ENCODE data around the gene MAGOH. TPM values are rescaled to one million over a fixed set of nuclear protein-coding genes. Genes with fewer than 3 reads are reported as not detected.

The MAGOH gene
- total and polyA plus RNA-seq, 2 of the 13 experiments (the other 11 are each of a cell fraction or from before 2014, with no cell fraction given) = 24.1 to 87.0 TPM

DNA sequence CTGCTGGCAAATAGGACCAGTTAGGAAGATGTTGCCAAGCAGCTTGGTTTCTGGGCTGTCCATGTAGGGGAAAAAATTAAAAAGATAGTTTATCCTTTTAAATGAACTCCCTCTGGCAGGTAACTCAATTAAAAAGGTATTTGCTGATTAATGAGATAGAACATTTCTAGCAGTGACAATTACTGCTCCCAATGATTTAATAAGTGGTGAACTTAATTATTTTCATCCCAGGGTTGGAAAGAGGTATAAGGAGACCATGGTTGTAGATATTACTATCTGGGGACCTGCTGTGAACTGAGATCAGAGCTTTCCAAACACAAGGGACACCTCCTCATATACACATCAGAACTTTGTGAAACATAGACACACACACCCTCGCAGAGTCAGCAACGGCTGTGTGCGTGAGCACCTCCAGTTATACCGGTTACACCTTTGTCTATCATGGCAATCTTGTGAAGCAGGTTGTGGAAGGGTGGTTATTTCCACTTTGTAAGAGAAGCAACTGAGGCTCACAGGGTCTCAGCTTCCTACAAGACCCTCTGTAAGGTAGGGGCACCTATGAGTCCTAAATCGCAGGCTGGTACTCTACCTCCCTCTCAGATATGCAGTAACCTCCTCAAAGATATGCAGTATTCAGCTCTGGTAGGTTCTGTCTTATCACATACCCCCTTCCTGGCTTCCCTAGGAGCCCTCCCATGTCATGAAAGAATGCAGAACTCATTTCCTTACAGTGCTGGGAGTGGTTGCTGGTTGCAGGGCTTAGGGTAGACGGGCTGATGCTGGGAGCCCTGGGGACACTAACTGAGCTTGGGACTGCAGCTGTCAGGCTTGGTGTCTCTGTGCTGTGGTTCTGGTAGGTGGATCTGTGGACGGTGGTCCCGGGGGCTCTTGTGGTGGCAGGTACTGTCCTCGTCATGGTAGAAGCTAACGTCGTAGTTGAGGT is 18.5 kb upstream of the MAGOH start:
- Histone ChIP-seq H3K4me3 (replicated peaks in 1 of 3; ENCODE audit: insufficient read depth in 1 of 3, low read depth in 2 of 3, low read length in 3 of 3) (no peak overlapping the region), H3K36me3 (replicated peaks in 1 of 2; ENCODE audit: control insufficient read depth in 1 of 2, insufficient read depth in 2 of 2, low read length in 2 of 2) (peaks cover 14 to 65% of the 10 kb centered on the region in 2 experiments), H3K27me3 (ENCODE audit: control insufficient read depth in 1 of 2, insufficient read depth in 2 of 2, low read length in 2 of 2) (no peaks in the 10 kb centered on the region), H3K9me3 (ENCODE audit: low read length) (no peaks in the 10 kb centered on the region), H3K27ac (ENCODE audit: extremely low read length, insufficient read depth, low read length) (no peak overlapping the region), H3K4me2 (ENCODE audit: low read depth, low read length) (no peak overlapping the region), H3K4me1 (ENCODE audit: insufficient read depth, low read length) (no peaks in the 10 kb centered on the region), H3K79me2 (ENCODE audit: insufficient read depth, low read length) (no peaks in the 10 kb centered on the region), H4K20me1 (ENCODE audit: insufficient read depth, low read length) (no peaks in the 10 kb centered on the region), H3K9ac (ENCODE audit: insufficient read depth, low read depth, low read length) (no peak overlapping the region), H2AFZ (ENCODE audit: low read length) (no peak overlapping the region)
- intact Hi-C loops (cut with micrococcal nuclease; ENCODE audit: unreplicated experiment) = no loop called here
- DNase-seq (ENCODE audit: low spot score) = no peak
- no peak for FAIRE-seq
- ChIA-PET CTCF (ENCODE audit: low intra/inter-chr PET ratio, low total read pairs) (no interaction called here), POLR2A (no interaction called here)
- 98% methylated on average over 10 of the region's 11 CpGs for WGBS (ENCODE audit: low lambda C conversion rate)
- no TSS peak for BruUV-seq (replicated peaks)
- in situ Hi-C loops (cut with HindIII; ENCODE audit: extremely low pct_ligation_motif_present, low pct_unique_long_range_greater_than_20kb) = no loop called here
- ATAC-seq = no peak
- TF ChIP-seq ZNF446 (CRISPR knock-in tag; IDR thresholded peaks at IDR 0.05) = no peak
- TF ChIP-seq, protein P1, sequence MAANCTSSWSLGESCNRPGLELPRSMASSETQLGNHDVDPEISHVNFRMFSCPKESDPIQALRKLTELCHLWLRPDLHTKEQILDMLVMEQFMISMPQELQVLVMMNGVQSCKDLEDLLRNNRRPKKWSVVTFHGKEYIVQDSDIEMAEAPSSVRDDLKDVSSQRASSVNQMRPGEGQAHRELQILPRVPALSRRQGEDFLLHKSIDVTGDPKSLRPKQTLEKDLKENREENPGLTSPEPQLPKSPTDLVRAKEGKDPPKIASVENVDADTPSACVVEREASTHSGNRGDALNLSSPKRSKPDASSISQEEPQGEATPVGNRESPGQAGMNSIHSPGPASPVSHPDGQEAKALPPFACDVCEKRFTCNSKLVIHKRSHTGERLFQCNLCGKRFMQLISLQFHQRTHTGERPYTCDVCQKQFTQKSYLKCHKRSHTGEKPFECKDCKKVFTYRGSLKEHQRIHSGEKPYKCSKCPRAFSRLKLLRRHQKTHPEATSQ (CRISPR knock-in tag; IDR thresholded peaks at IDR 0.05; ENCODE audit: borderline replicate concordance) = no peak
- no peak for TF ChIP-seq ZNF207 (IDR thresholded peaks at IDR 0.05; ENCODE audit: borderline replicate concordance)
- no peak for TF ChIP-seq ZNF792 (CRISPR knock-in tag; IDR thresholded peaks at IDR 0.05)
- TF ChIP-seq CENPX (CRISPR knock-in tag; IDR thresholded peaks at IDR 0.05) = no peak
- TF ChIP-seq ZNF121 (CRISPR knock-in tag; IDR thresholded peaks at IDR 0.05) = no peak
- TF ChIP-seq MEIS1 (CRISPR knock-in tag; IDR thresholded peaks at IDR 0.05; ENCODE audit: borderline replicate concordance) = no peak
- TF ChIP-seq, protein P2, sequence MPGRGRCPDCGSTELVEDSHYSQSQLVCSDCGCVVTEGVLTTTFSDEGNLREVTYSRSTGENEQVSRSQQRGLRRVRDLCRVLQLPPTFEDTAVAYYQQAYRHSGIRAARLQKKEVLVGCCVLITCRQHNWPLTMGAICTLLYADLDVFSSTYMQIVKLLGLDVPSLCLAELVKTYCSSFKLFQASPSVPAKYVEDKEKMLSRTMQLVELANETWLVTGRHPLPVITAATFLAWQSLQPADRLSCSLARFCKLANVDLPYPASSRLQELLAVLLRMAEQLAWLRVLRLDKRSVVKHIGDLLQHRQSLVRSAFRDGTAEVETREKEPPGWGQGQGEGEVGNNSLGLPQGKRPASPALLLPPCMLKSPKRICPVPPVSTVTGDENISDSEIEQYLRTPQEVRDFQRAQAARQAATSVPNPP (CRISPR knock-in tag; IDR thresholded peaks at IDR 0.05) = no peak
- TF ChIP-seq, protein P3, sequence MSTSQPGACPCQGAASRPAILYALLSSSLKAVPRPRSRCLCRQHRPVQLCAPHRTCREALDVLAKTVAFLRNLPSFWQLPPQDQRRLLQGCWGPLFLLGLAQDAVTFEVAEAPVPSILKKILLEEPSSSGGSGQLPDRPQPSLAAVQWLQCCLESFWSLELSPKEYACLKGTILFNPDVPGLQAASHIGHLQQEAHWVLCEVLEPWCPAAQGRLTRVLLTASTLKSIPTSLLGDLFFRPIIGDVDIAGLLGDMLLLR (CRISPR knock-in tag; IDR thresholded peaks at IDR 0.05) = no peak
- TF ChIP-seq, protein P4, sequence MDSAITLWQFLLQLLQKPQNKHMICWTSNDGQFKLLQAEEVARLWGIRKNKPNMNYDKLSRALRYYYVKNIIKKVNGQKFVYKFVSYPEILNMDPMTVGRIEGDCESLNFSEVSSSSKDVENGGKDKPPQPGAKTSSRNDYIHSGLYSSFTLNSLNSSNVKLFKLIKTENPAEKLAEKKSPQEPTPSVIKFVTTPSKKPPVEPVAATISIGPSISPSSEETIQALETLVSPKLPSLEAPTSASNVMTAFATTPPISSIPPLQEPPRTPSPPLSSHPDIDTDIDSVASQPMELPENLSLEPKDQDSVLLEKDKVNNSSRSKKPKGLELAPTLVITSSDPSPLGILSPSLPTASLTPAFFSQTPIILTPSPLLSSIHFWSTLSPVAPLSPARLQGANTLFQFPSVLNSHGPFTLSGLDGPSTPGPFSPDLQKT (CRISPR knock-in tag; IDR thresholded peaks at IDR 0.05; ENCODE audit: borderline replicate concordance) = no peak
- TF ChIP-seq FOXM1 (CRISPR knock-in tag; IDR thresholded peaks at IDR 0.05) = no peak
- TF ChIP-seq ZSCAN21 (CRISPR knock-in tag; IDR thresholded peaks at IDR 0.05; ENCODE audit: borderline replicate concordance) = no peak

Measured in HepG2 (cell line).